Measurements from ENCODE around the gene PKHD1. TPM values are rescaled to one million over a fixed set of nuclear protein-coding genes. Genes with fewer than 3 reads are reported as not detected.

PKHD1 gene
- total and polyA plus RNA-seq, 2 donors (not counting 1 experiment from before 2014, with no cell fraction given) = not detected

GRCh38 chr6:51868591-51869355 is 218.6 kb downstream of the PKHD1 start:
- Mint-ChIP-seq H3K27ac (no peak overlapping the region), H3K4me1 (no peaks in the 10 kb centered on the region), H3K27me3 (peaks cover 9% of the 10 kb centered on the region), H3K9me3 (ENCODE audit: insufficient read depth) (no peaks in the 10 kb centered on the region), H3K4me3 (no peak overlapping the region)
- Histone ChIP-seq H3K9me3 (ENCODE audit: control extremely low read depth in 1 of 3, control insufficient read depth in 2 of 3, insufficient read depth in 1 of 3, low read length in 2 of 3) (no peaks in the 10 kb centered on the region), H3K4me2 (replicated peaks; ENCODE audit: low read depth, low read length, poor library complexity, severe bottlenecking) (no peak overlapping the region), H3K9ac (ENCODE audit: low read length) (no peak overlapping the region), H3K4me3 (ENCODE audit: control extremely low read depth in 1 of 5, extremely low read depth in 1 of 5, insufficient read depth in 1 of 5, low read depth in 2 of 5, low read length in 4 of 5) (no peak overlapping the region), H3K27ac (ENCODE audit: low read length in 2 of 2) (no peak overlapping the region), H3K36me3 (replicated peaks in 1 of 2; ENCODE audit: control extremely low read depth in 1 of 2, control insufficient read depth in 1 of 2, extremely low read depth in 1 of 2, insufficient read depth in 2 of 2, low read length in 1 of 2) (no peaks in the 10 kb centered on the region), H3K79me2 (ENCODE audit: control insufficient read depth, insufficient read depth, low read length) (no peaks in the 10 kb centered on the region), H2AFZ (ENCODE audit: insufficient read depth, low read depth, low read length, poor library complexity, severe bottlenecking) (no peak overlapping the region), H4K20me1 (ENCODE audit: control insufficient read depth, insufficient read depth, low read length, poor library complexity, severe bottlenecking) (no peaks in the 10 kb centered on the region), H3K27me3 (replicated peaks in 1 of 4; ENCODE audit: control extremely low read depth in 1 of 4, control insufficient read depth in 3 of 4, insufficient read depth in 4 of 4, low read length in 3 of 4) (peaks cover 0 to 4% (median 0%) of the 10 kb centered on the region in 4 experiments), H3K4me1 (ENCODE audit: control insufficient read depth in 2 of 2, insufficient read depth in 2 of 2, low read length in 2 of 2) (no peaks in the 10 kb centered on the region)
- CTCF ChIA-PET = interaction anchor here (1.2 kb wide), 1 partner anchor 14 kb away, joined by 3 read pairs; no protein-coding TSS in a partner anchor
- DNase-seq (no peak), ATAC-seq (ENCODE audit: low read depth) (no peak)
- TF ChIP-seq CTCF (IDR thresholded peaks at IDR 0.05) = no peak
- no peak for TF ChIP-seq EZH2 (IDR thresholded peaks at IDR 0.05; ENCODE audit: borderline replicate concordance, insufficient read depth, low read depth, low read length, poor library complexity, severe bottlenecking)
- intact Hi-C loops (cut with micrococcal nuclease) = no loop called here
- POLR2A ChIA-PET = no interaction called here

- Histone ChIP-seq H3K4me2 (replicated peaks; ENCODE audit: low read depth, low read length, poor library complexity, severe bottlenecking) (no peak overlapping the region), H3K79me2 (ENCODE audit: control insufficient read depth, insufficient read depth, low read length) (no peaks in the 10 kb centered on the region), H3K27me3 (replicated peaks in 1 of 4; ENCODE audit: control extremely low read depth in 1 of 4, control insufficient read depth in 3 of 4, insufficient read depth in 4 of 4, low read length in 3 of 4) (peaks cover 0 to 4% (median 0%) of the 10 kb centered on the region in 4 experiments), H4K20me1 (ENCODE audit: control insufficient read depth, insufficient read depth, low read length, poor library complexity, severe bottlenecking) (no peaks in the 10 kb centered on the region), H3K36me3 (replicated peaks in 1 of 2; ENCODE audit: control extremely low read depth in 1 of 2, control insufficient read depth in 1 of 2, extremely low read depth in 1 of 2, insufficient read depth in 2 of 2, low read length in 1 of 2) (no peaks in the 10 kb centered on the region), H3K27ac (ENCODE audit: low read length in 2 of 2) (no peak overlapping the region), H2AFZ (ENCODE audit: insufficient read depth, low read depth, low read length, poor library complexity, severe bottlenecking) (no peak overlapping the region), H3K4me3 (ENCODE audit: control extremely low read depth in 1 of 5, extremely low read depth in 1 of 5, insufficient read depth in 1 of 5, low read depth in 2 of 5, low read length in 4 of 5) (no peak overlapping the region), H3K9ac (ENCODE audit: low read length) (no peak overlapping the region), H3K4me1 (ENCODE audit: control insufficient read depth in 2 of 2, insufficient read depth in 2 of 2, low read length in 2 of 2) (no peaks in the 10 kb centered on the region), H3K9me3 (ENCODE audit: control extremely low read depth in 1 of 3, control insufficient read depth in 2 of 3, insufficient read depth in 1 of 3, low read length in 2 of 3) (no peaks in the 10 kb centered on the region)
- TF ChIP-seq CTCF (IDR thresholded peaks at IDR 0.05) (no peak), EZH2 (IDR thresholded peaks at IDR 0.05; ENCODE audit: borderline replicate concordance, insufficient read depth, low read depth, low read length, poor library complexity, severe bottlenecking) (no peak)
- Mint-ChIP-seq H3K27me3 (peaks cover 18% of the 10 kb centered on the region), H3K27ac (no peak overlapping the region), H3K4me3 (no peak overlapping the region), H3K9me3 (ENCODE audit: insufficient read depth) (no peaks in the 10 kb centered on the region), H3K4me1 (no peaks in the 10 kb centered on the region)
- intact Hi-C loops (cut with micrococcal nuclease) = no loop called here
- no peak for ATAC-seq (ENCODE audit: low read depth)
- WGBS (ENCODE audit: insufficient coverage) = 0% methylated on average over 1 of the region's 2 CpGs
- POLR2A ChIA-PET = no interaction called here
- CTCF ChIA-PET = no interaction called here
- DNase-seq = no peak
These were observed 220.5 kb downstream of the PKHD1 start for GRCh38 chr6:51866867-51867266.

All from B cell (primary cell).